HEK293 (cell line): ENCODE results near the gene CARD10.

Source experiments
- BCL6B ChIP-seq: fragments of 450-650 bp; formaldehyde crosslinking; IDR thresholded peaks from 2 replicates; pipeline ENCODE4 v1.5.1; 2017; ENCODE audit warnings: missing biosample characterization, missing genetic modification characterization
- CTCF ChIP-seq: fragments of 450-650 bp; formaldehyde crosslinking; IDR thresholded peaks from 2 replicates; pipeline ENCODE4 v1.5.1; 2016; ENCODE audit warnings: missing biosample characterization, missing genetic modification characterization
- HOXA7 ChIP-seq: sonication (generic); formaldehyde crosslinking; IDR thresholded peaks from 2 replicates; pipeline ENCODE4 v1.8.1; 2022; ENCODE audit warnings: missing genetic modification reagents, borderline replicate concordance
- KLF17 ChIP-seq: fragments of 450-650 bp; formaldehyde crosslinking; IDR thresholded peaks from 2 replicates; pipeline ENCODE4 v1.5.1; 2016; ENCODE audit warnings: missing biosample characterization, missing genetic modification characterization
- REST ChIP-seq: fragments of 450-650 bp; formaldehyde crosslinking; IDR thresholded peaks from 2 replicates; pipeline ENCODE4 v1.5.1; 2016; ENCODE audit warnings: missing biosample characterization, missing genetic modification characterization
- YY1 ChIP-seq: fragments of 450-650 bp; formaldehyde crosslinking; IDR thresholded peaks from 2 replicates; pipeline ENCODE4 v1.5.1; 2018; ENCODE audit warnings: missing biosample characterization, missing genetic modification characterization
- ZBTB7A ChIP-seq: fragments of 450-650 bp; formaldehyde crosslinking; IDR thresholded peaks from 2 replicates; pipeline ENCODE4 v1.5.1; 2016; ENCODE audit warnings: low read depth, missing biosample characterization, missing genetic modification characterization
- ZBTB8A ChIP-seq: fragments of 450-650 bp; formaldehyde crosslinking; IDR thresholded peaks from 2 replicates; pipeline ENCODE4 v1.5.1; 2016; ENCODE audit warnings: missing biosample characterization, missing genetic modification characterization
- ZFP37 ChIP-seq: fragments of 450-650 bp; formaldehyde crosslinking; IDR thresholded peaks from 2 replicates; pipeline ENCODE4 v1.5.1; 2016; ENCODE audit warnings: missing biosample characterization, missing genetic modification characterization
- ZNF324 ChIP-seq: fragments of 450-650 bp; formaldehyde crosslinking; IDR thresholded peaks from 2 replicates; pipeline ENCODE4 v1.5.1; 2016; ENCODE audit warnings: missing biosample characterization, missing genetic modification characterization
- ZNF416 ChIP-seq: fragments of 450-650 bp; formaldehyde crosslinking; IDR thresholded peaks from 2 replicates; pipeline ENCODE4 v1.5.1; 2016; ENCODE audit warnings: missing biosample characterization, missing genetic modification characterization

- no peak for TF ChIP-seq ZFP37
- no peak for TF ChIP-seq REST (tag by site-specific recombination)
- no peak for TF ChIP-seq ZBTB7A (tag by site-specific recombination)
- TF ChIP-seq ZNF416 (tag by site-specific recombination): no peak
- TF ChIP-seq CTCF (tag by site-specific recombination): no peak
- TF ChIP-seq ZNF324 (tag by site-specific recombination): no peak
- TF ChIP-seq HOXA7 (CRISPR knock-in tag): no peak
- TF ChIP-seq YY1: no peak
- no peak for TF ChIP-seq ZBTB8A (tag by site-specific recombination)
- TF ChIP-seq BCL6B (tag by site-specific recombination): no peak
- no peak for TF ChIP-seq KLF17 (tag by site-specific recombination)
Observed at GRCh38 chr22:37449331-37450001, 69.7 kb downstream of the CARD10 start.
